ENCODE results near the gene SYT15B. TPM values are rescaled to one million over a fixed set of nuclear protein-coding genes. Genes with fewer than 3 reads are reported as not detected.
"Not testable (repeated sequence)": the region's sequence is repeated elsewhere in the genome, so short reads cannot be mapped to it uniquely, and the experiment has no call there.

Gene SYT15B
- total and polyA plus RNA-seq, 2 donors (not counting 1 experiment from before 2014, with no cell fraction given) = 0.03 TPM; not detected in 1

- not testable (repeated sequence) for H3K4me1 ChIP-seq (ENCODE audit: control insufficient read depth, extremely low read depth, insufficient read depth, low read length); H3K9me3 ChIP-seq (ENCODE audit: control insufficient read depth, insufficient read depth, low read depth, low read length); H3K36me3 ChIP-seq (ENCODE audit: control insufficient read depth, insufficient read depth, low read length); H3K27me3 ChIP-seq (ENCODE audit: control insufficient read depth, insufficient read depth, low read length); H3K4me2 ChIP-seq (ENCODE audit: extremely low read depth, insufficient read depth, low read length); H3K4me3 ChIP-seq (replicated peaks in 1 of 4; ENCODE audit: control extremely low read depth in 1 of 4, insufficient read depth in 1 of 4, low read depth in 3 of 4, low read length in 4 of 4); H2AFZ ChIP-seq (ENCODE audit: low read length); H3K9ac ChIP-seq (ENCODE audit: insufficient read depth, low read length); H4K20me1 ChIP-seq (ENCODE audit: control insufficient read depth, extremely low read depth, insufficient read depth, low read length); H3K27ac ChIP-seq (ENCODE audit: insufficient read depth, low read length); DNase-seq (ENCODE audit: low read depth in 2 of 2); H3K79me2 ChIP-seq (ENCODE audit: control insufficient read depth, insufficient read depth, low read length)
These were observed 9.5 kb downstream of the SYT15B start for GRCh38 chr10:47753871-47754270.

- not testable (repeated sequence) for H3K36me3 ChIP-seq (ENCODE audit: control insufficient read depth, insufficient read depth, low read length); DNase-seq (ENCODE audit: low read depth in 2 of 2); H3K4me1 ChIP-seq (ENCODE audit: control insufficient read depth, extremely low read depth, insufficient read depth, low read length); H2AFZ ChIP-seq (ENCODE audit: low read length); H3K27ac ChIP-seq (ENCODE audit: insufficient read depth, low read length); H3K9ac ChIP-seq (ENCODE audit: insufficient read depth, low read length); H3K4me3 ChIP-seq (replicated peaks in 1 of 4; ENCODE audit: control extremely low read depth in 1 of 4, insufficient read depth in 1 of 4, low read depth in 3 of 4, low read length in 4 of 4); H4K20me1 ChIP-seq (ENCODE audit: control insufficient read depth, extremely low read depth, insufficient read depth, low read length); H3K4me2 ChIP-seq (ENCODE audit: extremely low read depth, insufficient read depth, low read length); H3K27me3 ChIP-seq (ENCODE audit: control insufficient read depth, insufficient read depth, low read length); H3K9me3 ChIP-seq (ENCODE audit: control insufficient read depth, insufficient read depth, low read depth, low read length); H3K79me2 ChIP-seq (ENCODE audit: control insufficient read depth, insufficient read depth, low read length)
These were observed 10.2 kb downstream of the SYT15B start for GRCh38 chr10:47753176-47753575.

- H3K27me3 ChIP-seq (ENCODE audit: control insufficient read depth, insufficient read depth, low read length); H2AFZ ChIP-seq (ENCODE audit: low read length); H3K9me3 ChIP-seq (ENCODE audit: control insufficient read depth, insufficient read depth, low read depth, low read length); H4K20me1 ChIP-seq (ENCODE audit: control insufficient read depth, extremely low read depth, insufficient read depth, low read length); H3K36me3 ChIP-seq (ENCODE audit: control insufficient read depth, insufficient read depth, low read length); H3K4me3 ChIP-seq (replicated peaks in 1 of 4; ENCODE audit: control extremely low read depth in 1 of 4, insufficient read depth in 1 of 4, low read depth in 3 of 4, low read length in 4 of 4); H3K4me2 ChIP-seq (ENCODE audit: extremely low read depth, insufficient read depth, low read length); H3K4me1 ChIP-seq (ENCODE audit: control insufficient read depth, extremely low read depth, insufficient read depth, low read length); H3K9ac ChIP-seq (ENCODE audit: insufficient read depth, low read length); H3K27ac ChIP-seq (ENCODE audit: insufficient read depth, low read length); DNase-seq (ENCODE audit: low read depth in 2 of 2); H3K79me2 ChIP-seq (ENCODE audit: control insufficient read depth, insufficient read depth, low read length): not testable (repeated sequence)
These were observed 11.6 kb downstream of the SYT15B start for GRCh38 chr10:47751821-47752220.

- H3K4me3 ChIP-seq (replicated peaks in 1 of 4; ENCODE audit: control extremely low read depth in 1 of 4, insufficient read depth in 1 of 4, low read depth in 3 of 4, low read length in 4 of 4); DNase-seq (ENCODE audit: low read depth in 2 of 2); H2AFZ ChIP-seq (ENCODE audit: low read length); H3K27ac ChIP-seq (ENCODE audit: insufficient read depth, low read length); H3K27me3 ChIP-seq (ENCODE audit: control insufficient read depth, insufficient read depth, low read length); H3K9me3 ChIP-seq (ENCODE audit: control insufficient read depth, insufficient read depth, low read depth, low read length); H4K20me1 ChIP-seq (ENCODE audit: control insufficient read depth, extremely low read depth, insufficient read depth, low read length); H3K4me2 ChIP-seq (ENCODE audit: extremely low read depth, insufficient read depth, low read length); H3K9ac ChIP-seq (ENCODE audit: insufficient read depth, low read length); H3K36me3 ChIP-seq (ENCODE audit: control insufficient read depth, insufficient read depth, low read length); H3K4me1 ChIP-seq (ENCODE audit: control insufficient read depth, extremely low read depth, insufficient read depth, low read length); H3K79me2 ChIP-seq (ENCODE audit: control insufficient read depth, insufficient read depth, low read length): not testable (repeated sequence)
These were observed 13.0 kb downstream of the SYT15B start for GRCh38 chr10:47750360-47750759.

- not testable (repeated sequence) for H3K4me2 ChIP-seq (ENCODE audit: extremely low read depth, insufficient read depth, low read length); H3K79me2 ChIP-seq (ENCODE audit: control insufficient read depth, insufficient read depth, low read length); H3K9ac ChIP-seq (ENCODE audit: insufficient read depth, low read length); H3K9me3 ChIP-seq (ENCODE audit: control insufficient read depth, insufficient read depth, low read depth, low read length); H3K4me3 ChIP-seq (replicated peaks in 1 of 4; ENCODE audit: control extremely low read depth in 1 of 4, insufficient read depth in 1 of 4, low read depth in 3 of 4, low read length in 4 of 4); H3K36me3 ChIP-seq (ENCODE audit: control insufficient read depth, insufficient read depth, low read length); H3K27me3 ChIP-seq (ENCODE audit: control insufficient read depth, insufficient read depth, low read length); H2AFZ ChIP-seq (ENCODE audit: low read length); H3K27ac ChIP-seq (ENCODE audit: insufficient read depth, low read length); H3K4me1 ChIP-seq (ENCODE audit: control insufficient read depth, extremely low read depth, insufficient read depth, low read length); H4K20me1 ChIP-seq (ENCODE audit: control insufficient read depth, extremely low read depth, insufficient read depth, low read length)
- DNase-seq (ENCODE audit: low read depth in 2 of 2) = peak in 1 of 2 donors; percentile 31
These were observed 16.5 kb downstream of the SYT15B start for GRCh38 chr10:47746780-47747376.

- H4K20me1 ChIP-seq (ENCODE audit: control insufficient read depth, extremely low read depth, insufficient read depth, low read length); H3K27ac ChIP-seq (ENCODE audit: insufficient read depth, low read length); H3K9me3 ChIP-seq (ENCODE audit: control insufficient read depth, insufficient read depth, low read depth, low read length); H3K27me3 ChIP-seq (ENCODE audit: control insufficient read depth, insufficient read depth, low read length); H3K4me1 ChIP-seq (ENCODE audit: control insufficient read depth, extremely low read depth, insufficient read depth, low read length); DNase-seq (ENCODE audit: low read depth in 2 of 2); H3K36me3 ChIP-seq (ENCODE audit: control insufficient read depth, insufficient read depth, low read length); H3K4me3 ChIP-seq (replicated peaks in 1 of 4; ENCODE audit: control extremely low read depth in 1 of 4, insufficient read depth in 1 of 4, low read depth in 3 of 4, low read length in 4 of 4); H3K9ac ChIP-seq (ENCODE audit: insufficient read depth, low read length); H3K4me2 ChIP-seq (ENCODE audit: extremely low read depth, insufficient read depth, low read length); H3K79me2 ChIP-seq (ENCODE audit: control insufficient read depth, insufficient read depth, low read length); H2AFZ ChIP-seq (ENCODE audit: low read length): not testable (repeated sequence)
These were observed 18.5 kb downstream of the SYT15B start for GRCh38 chr10:47744881-47745280.
